Measurements from ENCODE around the gene MINDY3.
"Not testable (repeated sequence)": the region's sequence is repeated elsewhere in the genome, so short reads cannot be mapped to it uniquely, and the experiment has no call there.

Gene MINDY3

DNA sequence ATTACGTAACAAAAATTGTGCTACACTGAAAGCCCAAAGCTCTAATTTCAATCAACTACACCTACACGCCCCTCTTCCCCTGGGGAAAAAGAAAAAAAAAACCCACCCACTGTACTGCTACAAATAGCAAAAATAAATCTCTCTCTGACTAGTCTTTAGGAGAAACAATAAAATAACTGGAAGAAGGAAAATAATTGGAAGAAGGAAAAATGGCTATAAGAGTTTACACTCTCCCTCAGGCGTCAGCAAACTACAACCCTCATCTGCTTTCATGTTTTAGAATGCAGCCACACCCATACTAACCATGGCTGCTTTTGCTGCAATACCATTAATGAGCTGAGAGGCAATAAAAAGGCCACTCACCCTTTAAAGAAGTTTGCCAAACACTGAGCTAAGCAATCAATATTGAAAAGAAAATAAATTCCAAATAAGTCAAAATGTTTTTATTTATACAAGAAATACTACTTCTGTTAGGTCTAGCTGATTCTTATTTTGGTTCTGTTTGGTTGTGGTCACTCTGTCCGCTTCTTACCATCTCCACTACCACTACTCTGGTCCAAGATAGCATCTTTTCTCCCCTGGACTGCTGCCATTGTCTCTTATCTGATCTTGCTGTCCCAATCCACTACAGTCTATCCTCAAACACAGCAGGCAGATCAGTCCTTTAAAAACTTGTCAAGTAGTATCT lies 3.8 kb downstream of the MINDY3 start:
- DNase-seq (ENCODE audit: low read depth in 2 of 2), result no peak

GRCh38 chr10:15853800-15854199 lies 6.5 kb downstream of the MINDY3 start:
- no peak for DNase-seq (ENCODE audit: low read depth in 2 of 2)

DNA sequence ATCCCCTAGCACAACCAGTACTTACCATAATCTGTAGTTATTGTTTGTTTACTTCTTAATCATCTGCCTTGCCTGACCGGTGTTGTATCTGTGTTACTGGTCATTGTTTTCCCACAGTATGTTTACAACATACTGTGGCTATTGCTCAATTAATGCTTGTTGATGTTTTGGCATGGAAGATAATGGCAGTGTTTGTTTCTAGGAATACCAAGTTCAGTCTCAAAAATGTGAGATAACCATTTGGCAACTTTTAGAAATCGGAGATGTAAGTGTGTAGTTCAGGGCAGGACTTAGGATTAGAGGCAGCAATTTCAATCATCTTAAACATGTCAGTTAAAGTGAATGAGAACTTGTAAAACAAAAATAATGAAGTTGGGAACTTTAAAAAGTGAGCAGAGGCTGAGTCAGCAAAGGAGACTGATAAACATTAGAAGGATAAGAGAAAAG lies 8.2 kb downstream of the MINDY3 start:
- DNase-seq (ENCODE audit: low read depth in 2 of 2), result no peak

DNA sequence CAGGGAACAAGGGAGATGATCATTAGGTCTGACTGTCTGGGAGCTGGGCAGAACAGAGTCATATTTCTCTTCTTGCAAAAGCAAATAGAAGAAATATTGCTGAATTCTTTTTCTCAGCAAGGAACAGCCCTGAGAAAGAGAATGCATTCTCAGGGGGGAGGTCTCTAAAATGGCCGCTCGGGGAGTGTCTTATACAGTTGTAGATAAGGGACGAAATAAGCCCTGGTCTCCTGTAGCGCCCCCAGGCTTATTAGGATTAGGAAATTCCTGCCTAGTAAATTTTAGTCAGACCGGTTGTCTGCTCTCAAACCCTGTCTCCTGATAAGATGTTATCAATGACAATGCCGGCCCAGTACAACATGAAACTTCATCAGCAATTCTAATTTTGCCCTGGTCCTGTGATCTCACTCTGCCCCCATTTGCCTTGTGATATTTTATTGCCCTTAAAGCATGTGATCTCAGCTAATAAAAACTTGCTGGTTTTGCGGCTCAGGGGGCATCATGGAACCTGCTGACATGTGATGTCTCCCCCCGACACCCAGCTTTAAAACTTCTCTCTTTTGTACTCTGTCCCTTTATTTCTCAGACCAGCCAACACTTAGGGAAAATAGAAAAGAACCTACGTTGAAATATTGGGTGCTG lies 9.8 kb downstream of the MINDY3 start:
- DNase-seq (ENCODE audit: low read depth in 2 of 2), result not testable (repeated sequence)

- no peak for DNase-seq (ENCODE audit: low read depth in 2 of 2)
Measured at GRCh38 chr10:15849316-15849715, 11.0 kb downstream of the MINDY3 start.

- no peak for DNase-seq (ENCODE audit: low read depth in 2 of 2)
Measured at GRCh38 chr10:15847481-15847880, 12.8 kb downstream of the MINDY3 start.

GRCh38 chr10:15844517-15844916 lies 15.8 kb downstream of the MINDY3 start:
- no peak for DNase-seq (ENCODE audit: low read depth in 2 of 2)

DNA sequence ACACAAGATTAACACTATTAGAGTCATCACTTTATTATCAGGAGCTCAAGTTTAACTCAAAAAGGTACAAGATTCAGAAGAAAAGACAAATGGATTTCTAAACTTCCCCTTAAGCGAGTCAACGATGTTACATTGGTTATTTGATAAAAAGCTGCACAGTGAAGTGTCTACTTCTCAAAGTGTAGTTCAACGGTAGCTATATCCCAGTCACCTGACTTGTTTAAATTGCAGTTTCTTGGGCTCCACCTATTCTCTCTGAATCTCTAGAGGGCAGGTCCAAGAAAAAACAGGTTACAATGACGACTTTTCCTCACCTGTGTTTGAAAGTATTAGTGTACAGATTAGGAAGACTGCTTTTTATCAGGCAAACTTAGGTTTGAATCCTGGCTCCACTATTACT lies 16.6 kb downstream of the MINDY3 start:
- DNase-seq (ENCODE audit: low read depth in 2 of 2), result no peak

- DNase-seq (ENCODE audit: low read depth in 2 of 2), result no peak
Measured at GRCh38 chr10:15842556-15843169, 17.6 kb downstream of the MINDY3 start.

DNA sequence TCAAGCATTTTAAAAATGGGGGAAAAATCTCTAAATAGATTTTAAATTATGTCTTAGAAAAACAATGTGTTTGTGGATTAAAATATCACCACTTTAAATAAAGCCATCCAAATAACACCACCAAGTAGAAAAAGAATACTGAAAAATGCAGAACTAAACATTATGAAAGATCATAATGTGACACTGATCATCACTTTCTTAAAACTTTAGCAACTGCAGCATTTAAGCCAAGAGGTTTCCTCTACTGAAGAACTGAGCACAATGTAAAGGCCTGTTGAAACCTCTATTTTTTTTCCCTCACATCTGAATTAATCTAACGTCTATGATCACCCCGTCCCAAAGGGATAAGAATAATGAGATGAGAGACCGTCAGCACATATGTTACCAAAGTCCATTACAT lies 18.6 kb downstream of the MINDY3 start:
- no peak for DNase-seq (ENCODE audit: low read depth in 2 of 2)

- DNase-seq (ENCODE audit: low read depth in 2 of 2), result no peak
Measured at GRCh38 chr10:15836807-15837206, 23.5 kb downstream of the MINDY3 start.

GRCh38 chr10:15829495-15829894 lies 30.8 kb downstream of the MINDY3 start:
- DNase-seq (ENCODE audit: low read depth in 2 of 2), result no peak

GRCh38 chr10:15824498-15824897 lies 35.8 kb downstream of the MINDY3 start:
- no peak for DNase-seq (ENCODE audit: low read depth in 2 of 2)

- DNase-seq (ENCODE audit: low read depth in 2 of 2), result no peak
Measured at GRCh38 chr10:15822131-15822530, 38.2 kb downstream of the MINDY3 start.

- no peak for DNase-seq (ENCODE audit: low read depth in 2 of 2)
Measured at GRCh38 chr10:15821046-15821683, 39.1 kb downstream of the MINDY3 start.

DNA sequence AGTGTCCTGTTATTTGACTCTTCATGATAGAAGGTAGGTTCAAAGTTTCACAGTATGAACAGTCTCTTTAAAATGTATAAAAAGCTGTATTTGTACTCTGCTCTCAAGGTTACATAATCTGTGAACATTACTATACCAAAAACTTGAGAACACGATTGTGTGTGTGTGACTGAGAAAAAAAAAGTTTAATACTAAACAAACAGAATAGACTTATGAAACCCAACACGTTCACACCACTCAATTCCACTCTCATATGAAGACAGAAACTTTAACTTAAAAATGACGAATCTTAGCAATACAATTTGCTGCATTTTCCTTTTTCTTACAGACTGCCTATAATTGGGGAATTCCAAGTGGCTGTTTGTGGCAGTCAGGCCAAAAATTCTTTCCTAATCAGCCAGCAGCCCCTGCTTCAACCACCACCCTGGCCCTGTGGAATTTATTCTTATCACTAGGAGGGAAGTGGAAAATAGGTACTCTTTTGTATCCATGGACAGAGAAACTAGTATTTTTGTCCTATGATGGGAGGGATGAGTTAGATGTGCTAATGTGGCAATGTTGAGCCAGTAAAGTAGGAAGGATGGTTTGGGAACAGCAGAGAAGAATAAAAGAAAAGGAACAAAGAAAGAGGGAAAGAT lies 42.8 kb downstream of the MINDY3 start:
- DNase-seq (ENCODE audit: low read depth in 2 of 2), result no peak

DNA sequence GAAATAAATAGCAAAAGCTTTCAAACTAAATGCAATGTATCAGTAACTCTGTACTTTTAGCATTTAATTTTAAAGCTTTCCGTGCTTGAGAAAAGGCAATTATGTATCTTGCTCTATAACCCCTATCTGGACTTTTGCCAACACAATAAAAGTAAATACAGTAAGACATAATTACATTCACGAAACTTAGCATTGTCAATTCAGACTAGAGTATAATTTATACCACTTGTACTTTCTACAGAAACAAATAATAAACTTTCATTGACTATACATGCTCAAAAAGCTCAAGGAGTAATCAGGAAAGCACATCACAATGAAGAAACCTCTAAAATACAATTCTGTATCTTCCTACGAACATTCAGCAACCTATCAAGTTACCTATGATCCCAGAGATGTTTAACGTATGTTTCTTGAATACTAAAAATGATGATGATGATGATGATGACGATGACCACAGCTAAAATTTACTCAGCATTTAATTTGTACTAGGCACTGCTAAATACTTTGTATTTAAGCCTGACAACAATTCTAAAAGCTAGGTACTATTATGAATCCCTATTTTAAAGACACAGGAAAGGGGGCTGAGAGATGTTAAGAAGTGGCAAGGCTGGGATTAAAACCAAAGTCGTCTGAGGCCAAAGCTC lies 44.9 kb downstream of the MINDY3 start:
- DNase-seq (ENCODE audit: low read depth in 2 of 2), result no peak

DNA sequence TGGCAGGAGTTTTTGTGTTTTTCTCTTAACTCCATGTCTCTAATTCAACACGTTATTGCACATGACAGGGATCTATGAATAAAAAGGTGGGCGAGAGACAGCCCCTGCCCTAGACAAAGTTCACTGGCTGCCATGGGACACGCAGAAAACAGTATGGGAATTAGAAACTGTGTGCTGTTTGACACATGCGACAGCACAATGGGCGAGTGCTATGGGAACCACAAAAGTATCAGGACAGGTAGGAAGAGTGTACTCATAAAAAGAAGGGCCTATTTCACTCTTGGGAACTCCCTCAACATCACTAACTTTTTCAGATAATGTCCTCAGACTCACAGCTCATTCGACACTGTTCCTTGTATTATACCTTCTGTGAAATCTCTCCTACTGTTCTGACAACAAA lies 45.7 kb downstream of the MINDY3 start:
- no peak for DNase-seq (ENCODE audit: low read depth in 2 of 2)

DNA sequence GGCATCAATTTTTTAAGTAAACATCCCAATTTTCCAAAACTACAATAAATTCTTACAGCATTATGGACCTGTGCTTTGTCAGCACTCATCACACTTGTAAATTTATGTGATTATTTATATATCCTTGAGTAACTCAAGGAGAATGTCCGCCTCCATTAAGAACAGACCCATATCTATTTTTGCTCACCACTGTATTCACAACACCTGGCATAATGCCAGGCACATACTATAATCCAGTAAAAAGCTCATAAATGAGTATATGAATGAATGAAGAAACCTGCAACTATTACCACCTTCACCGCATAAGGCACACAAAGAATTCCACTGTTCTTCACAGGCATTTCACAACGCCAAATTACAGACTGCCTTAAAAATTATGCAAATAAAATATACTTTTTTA lies 46.9 kb downstream of the MINDY3 start:
- no peak for DNase-seq (ENCODE audit: low read depth in 2 of 2)

- no peak for DNase-seq (ENCODE audit: low read depth in 2 of 2)
Measured at GRCh38 chr10:15809450-15809849, 50.9 kb downstream of the MINDY3 start.

- DNase-seq (ENCODE audit: low read depth in 2 of 2), result no peak
Measured at GRCh38 chr10:15808204-15808797, 52.0 kb downstream of the MINDY3 start.
